Heart right ventricle (tissue), 16 donors: Measurements from ENCODE around the gene ERN1. TPM values are rescaled to one million over a fixed set of nuclear protein-coding genes. Genes with fewer than 3 reads are reported as not detected.

Experiments
- ATAC-seq, 8 donors: fragments of 200-7000 bp; cut with Tn5 transposase; one replicate each; pipeline ENCODE4 v1.9.1; 2020; ENCODE audit warnings: mild to moderate bottlenecking in 8 of 8, moderate library complexity in 8 of 8, moderate number of reproducible peaks in 1 of 8
- DNase-seq, 2 donors: peaks; one replicate each; pipeline ENCODE4 v3.0.0-alpha.2; 2020
- H3K27ac ChIP-seq, 10 donors: fragments of 200-600 bp; sonication (generic) in 2 of 10; one replicate each; pipeline versions ENCODE4 v1.5.0 to v1.8.0; 2020 to 2022; ENCODE audit warnings: mild to moderate bottlenecking in 3 of 10
- H3K27me3 ChIP-seq, 7 donors: fragments of 200-600 bp; one replicate each; pipeline ENCODE4 v1.8.0; 2021 to 2022; ENCODE audit warnings: mild to moderate bottlenecking in 2 of 7
- H3K36me3 ChIP-seq, 9 donors: fragments of 200-600 bp; sonication (generic) in 1 of 9; one replicate each; pipeline versions ENCODE4 v1.5.0 to v1.8.0; 2020 to 2022; ENCODE audit warnings: mild to moderate bottlenecking in 2 of 9
- H3K4me1 ChIP-seq, 9 donors: fragments of 200-600 bp; sonication (generic) in 1 of 9; one replicate each; pipeline versions ENCODE4 v1.5.0 to v1.8.0; 2020 to 2022; ENCODE audit warnings: mild to moderate bottlenecking in 4 of 9
- H3K4me3 ChIP-seq, 10 donors: fragments of 200-600 bp; sonication (generic) in 2 of 10; one replicate each; pipeline versions ENCODE4 v1.5.0 to v1.8.0; 2020 to 2022; ENCODE audit warnings: mild to moderate bottlenecking in 7 of 10, moderate library complexity in 2 of 10
- H3K9me3 ChIP-seq, 11 donors: fragments of 200-600 bp in 10 of 11; sonication (generic) in 2 of 11; one replicate each; pipeline versions ENCODE4 v1.5.0 to v1.8.0; 2013 to 2022; ENCODE audit warnings: mild to moderate bottlenecking in 2 of 11, control low read depth in 1 of 11, moderate library complexity in 1 of 11
- WGBS, 2 donors: extraction: QIAGEN DNeasy Blood & Tissue Kit; methylation state at CpG; one replicate each; pipeline ENCODE4 v1.1.7; 2013; ENCODE audit warnings: inconsistent platforms in 1 of 2; 5-methylcytosine and 5-hydroxymethylcytosine counted together
- intact Hi-C, 10 donors: fragments of 100-400 bp; cut with DNase I; formaldehyde crosslinking; loops; one replicate each; pipeline versions ENCODE4 v1.11.1 to v1.14.2; 2022
- polyA plus RNA-seq, 2 donors: library from polyadenylated mRNA; stranded (reverse); fragments of 200-250 nt; gene quantifications; one replicate each; pipeline ENCODE4 v1.2.3, GENCODE V29; 2013
- total RNA-seq, 10 donors: library from RNA; stranded (reverse); fragmentation: NEBNext Ultra II Directional in 3 of 10; extraction: Animal tissue kit (Norgen Biotek cat#: 25700) in 3 of 10; gene quantifications; one replicate each; pipeline versions ENCODE4 v1.2.1 to v1.2.4, GENCODE V29; 2021 to 2023
- TF ChIP-seq, protein P1 (sequence below), 9 donors: fragments of 200-600 bp; sonication (generic) in 2 of 9; IDR thresholded peaks; one replicate each; pipeline versions ENCODE4 v1.5.0 to v1.8.0; 2021 to 2022; ENCODE audit warnings: antibody characterized with exemption in 9 of 9, mild to moderate bottlenecking in 5 of 9, moderate library complexity in 1 of 9
- donor health status: Arrhythmogenic right ventricular cardiomyopathy.
- donor health status: ischemic (EF 13 %, LVEDD 7.1; RV severe dilation, severe dysfunction).
- donor health status: healthy with polysubstance abuse.
- donor health status: DM: no; HTN: yes; CAD: no.
- donor health status: DM: no; HTN: no; CAD: no.
- donor health status: ischemic (EF 25% LVEDD 6.9; RV normal size, moderate dysfunction).
- donor health status: ischemic (EF 25% LVEDD 5.7; RV mildly dilated, moderate dysfunction).
- donor health status: healthy.
- donor health status: DM: yes; HTN: yes; CAD: no.
- donor health status: Ischemic cardiomyopathy.
- donor health status: ischemic (EF 35%, LVEDD 5.7; RV mildly dilated, moderate dysfunction).
- donor health status: nonischemic (EF 11% LVEDD 7.7; RV severe dilation, severe dysfunction).
- donor health status: DM: yes; HTN: yes; CAD: no.
- donor health status: PGD.
- donor health status: ischemic (EF 29% LVEDD 5.4; RV normal size, mild dysfunction).
- donor health status: nonischemic (EF 23%, LVEDD 6.1; RV moderate dilation, normal function).

The ERN1 gene
- total and polyA plus RNA-seq, 12 donors: 2.2 to 16.6 (median 7.1) TPM

DNA sequence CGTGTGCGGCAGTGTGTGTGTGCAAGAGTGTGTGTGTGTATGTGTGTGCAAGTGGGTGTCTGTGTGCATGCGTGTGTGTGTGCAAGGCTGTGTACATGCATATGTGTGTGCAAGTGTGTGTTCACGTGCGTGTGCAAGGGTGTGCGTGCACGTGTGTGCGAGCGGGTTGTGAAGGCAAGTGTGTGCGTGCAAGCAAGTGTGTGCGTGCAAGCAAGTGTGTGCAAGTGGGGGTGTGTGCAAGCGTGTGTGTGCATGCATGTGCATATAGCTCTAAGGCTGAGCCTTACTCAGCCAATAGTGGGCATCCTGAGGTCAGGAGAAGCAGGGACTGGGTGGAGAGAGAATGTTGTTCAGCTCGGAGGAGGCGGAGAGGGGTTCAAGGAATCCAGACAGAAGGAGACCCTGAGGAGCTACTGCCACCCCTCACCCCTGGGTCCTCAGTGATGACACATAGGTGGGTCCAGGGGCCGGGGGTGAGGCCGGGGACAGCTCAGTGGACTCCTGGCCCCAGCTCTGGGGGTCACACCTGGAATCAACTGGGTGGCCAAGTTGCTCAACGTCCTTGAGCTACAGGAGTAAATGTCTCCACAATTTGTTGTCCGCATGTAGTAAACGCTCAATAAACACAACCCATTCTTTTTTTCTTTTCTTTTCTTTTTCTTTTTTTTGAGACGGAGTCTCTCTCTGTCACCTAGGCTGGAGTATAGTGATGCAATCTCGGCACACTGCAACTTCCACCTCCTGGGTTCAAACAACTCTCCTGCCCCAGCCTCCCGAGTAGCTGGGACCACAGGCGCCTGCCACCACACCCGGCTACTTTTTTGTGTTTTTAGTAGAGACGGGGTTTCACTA is 130.0 kb downstream of the ERN1 start:
- Histone ChIP-seq H3K27ac (peak overlapping the region in 1 of 10 donors; percentile 15), H3K36me3 (peaks cover 0 to 28% (median 0%) of the 10 kb centered on the region in 9 donors), H3K9me3 (no peaks in the 10 kb centered on the region), H3K4me1 (peaks cover 4 to 57% (median 46%) of the 10 kb centered on the region in 9 donors), H3K4me3 (no peak overlapping the region), H3K27me3 (peaks cover 5 to 36% (median 23%) of the 10 kb centered on the region in 7 donors)
- DNase-seq (no peak), ATAC-seq (no peak)
- TF ChIP-seq, protein P1, sequence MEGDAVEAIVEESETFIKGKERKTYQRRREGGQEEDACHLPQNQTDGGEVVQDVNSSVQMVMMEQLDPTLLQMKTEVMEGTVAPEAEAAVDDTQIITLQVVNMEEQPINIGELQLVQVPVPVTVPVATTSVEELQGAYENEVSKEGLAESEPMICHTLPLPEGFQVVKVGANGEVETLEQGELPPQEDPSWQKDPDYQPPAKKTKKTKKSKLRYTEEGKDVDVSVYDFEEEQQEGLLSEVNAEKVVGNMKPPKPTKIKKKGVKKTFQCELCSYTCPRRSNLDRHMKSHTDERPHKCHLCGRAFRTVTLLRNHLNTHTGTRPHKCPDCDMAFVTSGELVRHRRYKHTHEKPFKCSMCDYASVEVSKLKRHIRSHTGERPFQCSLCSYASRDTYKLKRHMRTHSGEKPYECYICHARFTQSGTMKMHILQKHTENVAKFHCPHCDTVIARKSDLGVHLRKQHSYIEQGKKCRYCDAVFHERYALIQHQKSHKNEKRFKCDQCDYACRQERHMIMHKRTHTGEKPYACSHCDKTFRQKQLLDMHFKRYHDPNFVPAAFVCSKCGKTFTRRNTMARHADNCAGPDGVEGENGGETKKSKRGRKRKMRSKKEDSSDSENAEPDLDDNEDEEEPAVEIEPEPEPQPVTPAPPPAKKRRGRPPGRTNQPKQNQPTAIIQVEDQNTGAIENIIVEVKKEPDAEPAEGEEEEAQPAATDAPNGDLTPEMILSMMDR (IDR thresholded peaks at IDR 0.05): no peak
- WGBS, 2 donors: 85% methylated on average over 25 of the region's 25 CpGs
- intact Hi-C loops: no loop called here

DNA sequence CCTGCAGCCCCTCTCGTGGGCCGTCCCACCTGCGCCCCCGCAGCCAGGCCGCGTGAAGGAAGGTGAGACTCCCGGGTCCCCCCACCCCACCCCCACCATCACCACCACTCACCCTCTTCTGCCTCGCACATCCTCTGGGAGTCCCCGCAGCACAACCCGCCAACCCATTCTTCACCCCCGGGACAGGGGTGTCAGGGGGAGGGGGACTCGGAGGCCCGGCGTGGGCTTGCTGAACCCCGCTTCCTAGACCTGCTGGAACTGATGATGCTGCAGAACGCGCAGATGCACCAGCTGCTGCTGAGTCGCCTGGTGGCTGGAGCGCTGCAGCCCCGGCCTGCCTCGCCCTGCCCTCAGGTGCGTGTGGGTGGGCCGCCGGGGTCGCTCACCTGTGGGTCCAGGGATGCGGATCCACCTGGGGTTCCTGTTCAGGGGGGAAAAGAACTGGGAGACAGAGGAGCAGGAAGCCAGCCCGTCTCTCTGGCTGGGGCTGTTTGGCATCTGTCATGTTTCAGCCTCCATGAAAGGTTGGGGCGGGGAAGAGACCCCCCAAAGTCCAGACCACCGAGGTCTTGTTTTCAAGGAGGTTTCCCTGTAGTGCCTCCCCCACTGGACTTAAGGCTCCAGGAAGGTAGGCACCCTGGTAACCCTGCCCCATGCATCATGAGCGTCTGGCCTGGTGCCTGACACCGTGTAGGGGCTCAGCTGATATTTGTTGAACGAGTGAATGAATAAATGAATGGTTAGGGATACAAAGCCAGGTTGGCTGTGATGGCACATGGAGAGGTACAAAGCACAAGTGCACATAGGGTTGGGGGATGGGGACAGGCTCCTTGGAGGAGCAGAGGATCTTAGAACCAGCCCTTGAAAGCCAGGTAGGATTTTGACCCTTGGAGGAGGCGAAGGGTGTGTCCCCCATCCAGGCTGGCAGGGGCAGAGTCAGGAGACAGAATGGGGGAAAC is 130.9 kb downstream of the ERN1 start:
- peaks cover 5 to 36% (median 23%) of the 10 kb centered on the region in 7 donors for H3K27me3 ChIP-seq
- H3K4me1 ChIP-seq: peaks cover 4 to 61% (median 47%) of the 10 kb centered on the region in 9 donors
- TF ChIP-seq, protein P1 (IDR thresholded peaks at IDR 0.05): no peak
- DNase-seq (no peak), ATAC-seq (no peak)
- intact Hi-C loops: no loop called here
- H3K36me3 ChIP-seq: peaks cover 0 to 19% (median 0%) of the 10 kb centered on the region in 9 donors
- 25 to 31% methylated on average over 29 to 33 of the region's 33 CpGs for WGBS, 2 donors
- H3K4me3 ChIP-seq: peak overlapping the region; percentile 41 to 71 (median 63)
- H3K27ac ChIP-seq: peak overlapping the region in 7 of 10 donors; percentile 40 to 81 (median 77)
- no peaks in the 10 kb centered on the region for H3K9me3 ChIP-seq

DNA sequence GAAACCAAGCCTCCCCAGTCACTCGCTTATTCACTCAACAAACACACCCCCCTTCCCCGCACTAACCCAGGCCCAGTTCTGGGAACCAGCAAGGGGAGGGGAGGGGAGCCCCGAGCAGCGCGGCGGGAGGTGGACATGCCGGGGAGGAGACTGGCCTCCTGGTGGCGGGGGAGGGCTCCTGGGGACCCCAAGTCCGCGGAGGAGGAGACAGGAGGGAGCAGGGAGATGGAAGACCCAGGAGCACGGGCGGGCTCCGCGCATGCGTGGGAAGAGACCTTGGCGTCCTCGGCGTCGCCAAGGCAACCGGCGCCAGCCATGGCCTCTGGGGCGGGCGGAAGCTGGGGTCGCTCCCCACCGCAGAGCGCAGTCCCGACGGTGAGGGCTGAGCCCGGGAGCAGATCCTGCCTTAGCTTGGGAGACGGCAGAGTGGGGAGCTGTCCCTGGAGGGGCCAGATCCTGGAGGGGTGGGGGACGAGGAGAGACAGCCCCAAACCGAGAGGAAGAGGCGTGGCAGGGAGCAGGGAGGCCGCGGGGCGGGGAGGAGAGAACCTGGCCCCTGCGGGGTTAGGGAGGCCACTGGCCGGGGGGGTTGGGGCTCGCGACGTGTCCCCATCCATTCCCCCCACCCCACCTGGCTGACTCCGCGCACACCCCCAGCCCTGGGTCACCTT is 131.8 kb downstream of the ERN1 start, which contains the start of gene PRR29:
TSS of gene PRR29 (plus strand) at position 302 of the 671 bp plus-strand sequence. CDS start at position 316, 14 bp downstream.
- H3K27ac ChIP-seq: peak within 1 kb of the TSS; percentile 36 to 81 (median 70)
- H3K27me3 ChIP-seq: peaks cover 5 to 36% (median 23%) of the 10 kb centered on the region in 7 donors
- peak within 1 kb of the TSS; percentile 41 to 71 (median 63) for H3K4me3 ChIP-seq
- 1% methylated on average over 43 of the region's 43 CpGs for WGBS, 2 donors
- no peaks in the 10 kb centered on the region for H3K9me3 ChIP-seq
- H3K36me3 ChIP-seq: peaks cover 0 to 11% (median 0%) of the 10 kb centered on the region in 9 donors
- ATAC-seq: peak; percentile 53 to 67 (median 58)
- TF ChIP-seq, protein P1 (IDR thresholded peaks at IDR 0.05): no peak
- DNase-seq: peak; percentile 72 to 77
- H3K4me1 ChIP-seq: peaks cover 4 to 60% (median 45%) of the 10 kb centered on the region in 9 donors
- intact Hi-C loops: no loop called here
